SK-N-SH (cell line): ENCODE data around the gene BCAR1.

ENCODE experiments used
- CTCF ChIP-seq: fragments of 200-600 bp; sonication (generic); IDR thresholded peaks from 2 replicates; pipeline ENCODE4 v1.6.1; 2017; ENCODE audit warnings: antibody characterized with exemption, mild to moderate bottlenecking, moderate library complexity
- GATA2 ChIP-seq: sonication (generic); formaldehyde crosslinking; IDR thresholded peaks from 2 replicates; pipeline ENCODE4 v1.5.0; 2020; ENCODE audit warnings: mild to moderate bottlenecking, missing genetic modification reagents
- MAX ChIP-seq: IDR thresholded peaks from 2 replicates; pipeline ENCODE4 v1.4.0; 2012; ENCODE audit warnings: low read depth
- MEF2A ChIP-seq: IDR thresholded peaks from 2 replicates; pipeline ENCODE4 v1.4.0; 2012; ENCODE audit warnings: low read depth, borderline replicate concordance
- POLR2AphosphoS5 ChIP-seq: IDR thresholded peaks from 2 replicates; pipeline ENCODE4 v1.6.1; 2012; ENCODE audit warnings: low read depth, low read length
- YY1 ChIP-seq: IDR thresholded peaks from 2 replicates; pipeline ENCODE4 v1.4.0; 2012; ENCODE audit warnings: low read depth, mild to moderate bottlenecking

DNA sequence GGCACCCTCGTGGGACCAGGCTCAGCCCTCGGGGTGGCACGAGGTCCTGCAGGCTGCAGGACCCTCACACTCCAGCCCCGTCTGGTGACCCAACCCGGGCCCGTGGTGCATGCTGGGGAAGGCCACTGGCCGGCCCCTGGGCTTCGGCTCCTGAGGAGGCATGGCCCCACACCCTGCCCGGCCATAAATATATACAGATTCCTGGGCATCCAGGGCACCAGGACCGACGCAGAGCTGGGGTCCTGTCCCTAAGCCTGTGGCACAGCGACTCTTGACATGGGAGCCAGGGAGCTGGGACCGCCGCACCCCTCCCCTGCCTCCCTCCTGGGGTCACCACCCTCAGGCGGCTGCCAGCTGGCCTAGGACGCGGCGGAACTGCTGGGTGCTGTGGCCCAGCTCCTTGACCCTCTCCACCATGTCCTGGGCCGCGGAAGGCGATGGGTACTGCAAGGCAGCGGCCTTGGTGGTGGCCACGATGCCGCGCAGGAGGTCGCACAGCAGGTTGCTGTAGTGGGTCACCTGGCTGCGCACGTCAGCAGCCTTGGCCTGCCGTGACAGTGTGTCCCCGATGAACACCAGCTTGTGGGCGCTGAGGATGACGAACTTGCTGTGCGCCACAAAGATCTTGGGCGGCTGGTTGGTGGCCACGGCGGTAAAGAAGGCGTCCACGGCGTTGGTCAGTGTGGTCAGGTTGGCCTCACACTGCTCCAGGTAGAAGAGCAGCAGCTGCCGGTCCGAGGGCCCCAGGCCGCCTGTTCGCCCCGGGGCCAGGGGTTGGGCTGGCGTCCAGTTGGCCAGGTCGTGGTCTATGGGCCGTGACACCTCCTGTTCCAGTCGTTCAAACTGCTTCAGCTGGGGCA lies 22.0 kb downstream of the BCAR1 start:
- TF ChIP-seq MEF2A (no peak), POLR2AphosphoS5 (no peak), CTCF (no peak), MAX (no peak), YY1 (no peak), GATA2 (CRISPR knock-in tag) (no peak)
